DOHH2 (cell line): ENCODE data around the gene ODAD4.

Source experiments
- EZH2phosphoT487 ChIP-seq: fragments of 200-600 bp; sonication (generic); IDR thresholded peaks from 2 replicates; pipeline ENCODE4 v1.6.1; 2017; ENCODE audit warnings: borderline replicate concordance, mild to moderate bottlenecking, antibody characterized with exemption, low read length, moderate library complexity, mixed read lengths
- TF ChIP-seq, protein P1 (sequence below): fragments of 200-600 bp; sonication (generic); IDR thresholded peaks from one replicate; pipeline ENCODE4 v1.5.1; 2014; ENCODE audit warnings: antibody characterized with exemption, mild to moderate bottlenecking, low read depth, low read length; ENCODE audit not compliant: poor library complexity, severe bottlenecking

DNA sequence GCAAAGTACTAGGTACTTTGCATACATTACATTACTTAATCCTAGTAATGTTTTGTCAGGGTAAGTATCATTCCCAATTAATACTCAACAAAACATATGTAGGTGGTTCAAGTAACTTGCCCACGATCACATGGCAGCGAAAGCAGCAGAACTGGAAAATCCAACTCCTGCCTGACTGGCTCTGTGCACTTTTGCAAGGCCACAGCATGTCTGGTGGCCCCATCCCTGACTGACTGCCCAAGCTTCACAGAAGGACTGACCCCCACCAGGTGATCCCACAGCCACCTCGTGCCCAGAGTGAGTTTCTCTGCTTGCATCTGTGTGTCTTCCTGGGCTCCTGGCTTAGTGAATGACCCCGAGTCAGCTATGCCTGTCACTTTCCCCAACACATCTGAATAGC is 47.6 kb downstream of the ODAD4 start:
- TF ChIP-seq, protein P1, sequence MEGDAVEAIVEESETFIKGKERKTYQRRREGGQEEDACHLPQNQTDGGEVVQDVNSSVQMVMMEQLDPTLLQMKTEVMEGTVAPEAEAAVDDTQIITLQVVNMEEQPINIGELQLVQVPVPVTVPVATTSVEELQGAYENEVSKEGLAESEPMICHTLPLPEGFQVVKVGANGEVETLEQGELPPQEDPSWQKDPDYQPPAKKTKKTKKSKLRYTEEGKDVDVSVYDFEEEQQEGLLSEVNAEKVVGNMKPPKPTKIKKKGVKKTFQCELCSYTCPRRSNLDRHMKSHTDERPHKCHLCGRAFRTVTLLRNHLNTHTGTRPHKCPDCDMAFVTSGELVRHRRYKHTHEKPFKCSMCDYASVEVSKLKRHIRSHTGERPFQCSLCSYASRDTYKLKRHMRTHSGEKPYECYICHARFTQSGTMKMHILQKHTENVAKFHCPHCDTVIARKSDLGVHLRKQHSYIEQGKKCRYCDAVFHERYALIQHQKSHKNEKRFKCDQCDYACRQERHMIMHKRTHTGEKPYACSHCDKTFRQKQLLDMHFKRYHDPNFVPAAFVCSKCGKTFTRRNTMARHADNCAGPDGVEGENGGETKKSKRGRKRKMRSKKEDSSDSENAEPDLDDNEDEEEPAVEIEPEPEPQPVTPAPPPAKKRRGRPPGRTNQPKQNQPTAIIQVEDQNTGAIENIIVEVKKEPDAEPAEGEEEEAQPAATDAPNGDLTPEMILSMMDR, result no peak
- no peak for TF ChIP-seq EZH2phosphoT487
